Neuron (in vitro differentiated cells): ENCODE data around the gene PNPT1.
A peak's percentile ranks its signal among the peaks of the same experiment; 100 is the strongest.
"Not testable (repeated sequence)": the region's sequence is repeated elsewhere in the genome, so short reads cannot be mapped to it uniquely, and the experiment has no call there.

Experiments used
- H2AFZ ChIP-seq: one replicate; pipeline ENCODE4 v1.6.1; 2013; ENCODE audit warnings: low read depth, mild to moderate bottlenecking, inconsistent platforms, low read length, moderate library complexity
- H3K27me3 ChIP-seq: one replicate; pipeline ENCODE4 v1.6.1; 2013; ENCODE audit warnings: low read length; ENCODE audit not compliant: insufficient read depth
- H3K36me3 ChIP-seq: one replicate; pipeline ENCODE4 v1.6.1; 2013; ENCODE audit warnings: low read length; ENCODE audit not compliant: insufficient read depth
- H3K4me1 ChIP-seq: one replicate; pipeline ENCODE4 v1.6.1; 2013; ENCODE audit warnings: low read length; ENCODE audit not compliant: insufficient read depth
- H3K4me3 ChIP-seq: 2 replicates; pipeline ENCODE4 v1.5.1; 2013; ENCODE audit warnings: mild to moderate bottlenecking, low read length, moderate library complexity
- H3K9me3 ChIP-seq: one replicate; pipeline ENCODE4 v1.6.1; 2013; ENCODE audit warnings: low read length

The PNPT1 gene

DNA sequence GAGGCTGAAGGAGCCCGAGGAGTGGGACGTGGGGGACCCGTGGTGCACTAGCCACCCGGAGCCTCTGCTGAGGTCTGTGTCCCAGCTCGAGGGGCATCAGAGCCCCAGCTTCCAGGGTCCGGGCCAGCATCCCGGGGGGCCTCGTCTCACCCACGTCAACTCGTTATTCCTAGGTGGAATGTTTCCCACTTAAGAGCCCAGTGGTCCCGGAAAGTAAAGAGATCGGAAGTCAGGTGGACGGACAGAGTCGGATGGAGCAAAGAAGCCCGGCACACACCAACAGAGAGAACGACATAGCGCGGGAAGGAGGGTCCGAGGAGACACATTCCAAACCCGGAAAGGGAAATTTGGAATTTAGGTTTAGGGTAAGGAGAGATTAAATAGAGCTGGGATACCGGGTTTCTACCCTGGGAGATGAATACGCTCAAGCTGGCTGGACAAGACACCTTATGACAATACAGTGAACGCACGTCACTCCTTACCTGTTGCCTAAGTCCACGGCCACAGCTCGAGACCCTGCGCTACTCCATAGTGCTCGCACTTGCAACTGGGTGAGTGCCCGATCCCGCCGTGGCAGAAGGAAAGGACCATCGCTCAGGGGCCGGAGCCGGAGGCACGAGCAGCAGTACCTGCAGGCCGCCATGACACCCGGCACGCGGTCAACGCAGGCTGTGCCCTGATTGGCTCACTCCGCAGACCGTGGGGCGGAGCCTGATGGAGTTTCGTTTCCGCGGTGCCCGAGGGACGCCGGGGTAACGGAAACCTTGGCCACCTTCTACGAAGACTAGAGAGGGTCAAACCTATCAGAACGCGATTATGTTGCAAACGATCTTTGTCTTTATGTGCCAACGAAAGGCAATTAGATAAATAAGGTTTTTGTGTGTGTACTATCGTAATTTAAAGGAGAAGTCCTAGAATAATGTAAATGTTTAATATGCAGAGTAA lies at the start of gene PNPT1:
Gene PNPT1 (minus strand): TSS at position 664 of the 945 bp plus-strand sequence. CDS start 21 bp downstream, at position 643.
- H3K4me1 ChIP-seq: peaks cover 11% of the 10 kb centered on the region
- no peaks in the 10 kb centered on the region for H3K9me3 ChIP-seq
- no peaks in the 10 kb centered on the region for H3K27me3 ChIP-seq
- peak within 1 kb of the TSS; percentile 91 for H2AFZ ChIP-seq
- H3K4me3 ChIP-seq: peak within 1 kb of the TSS; percentile 66
- H3K36me3 ChIP-seq: peaks cover 6% of the 10 kb centered on the region

- H3K4me3 ChIP-seq: no peak overlapping the region
- H3K27me3 ChIP-seq: no peaks in the 10 kb centered on the region
- H3K4me1 ChIP-seq: no peaks in the 10 kb centered on the region
- no peaks in the 10 kb centered on the region for H3K9me3 ChIP-seq
- no peaks in the 10 kb centered on the region for H3K36me3 ChIP-seq
- H2AFZ ChIP-seq: no peak overlapping the region
Observed at GRCh38 chr2:55742996-55743395, 49.4 kb upstream of the PNPT1 start.

- H2AFZ ChIP-seq, H3K27me3 ChIP-seq, H3K36me3 ChIP-seq, H3K4me1 ChIP-seq, H3K9me3 ChIP-seq, H3K4me3 ChIP-seq: not testable (repeated sequence)
Observed at GRCh38 chr2:55736019-55736536, 42.4 kb upstream of the PNPT1 start.

- H3K27me3 ChIP-seq: no peaks in the 10 kb centered on the region
- no peaks in the 10 kb centered on the region for H3K36me3 ChIP-seq
- H3K9me3 ChIP-seq: no peaks in the 10 kb centered on the region
- no peaks in the 10 kb centered on the region for H3K4me1 ChIP-seq
- no peak overlapping the region for H2AFZ ChIP-seq
- no peak overlapping the region for H3K4me3 ChIP-seq
Observed at GRCh38 chr2:55734726-55735125, 41.1 kb upstream of the PNPT1 start.

- no peaks in the 10 kb centered on the region for H3K27me3 ChIP-seq
- no peaks in the 10 kb centered on the region for H3K4me1 ChIP-seq
- no peak overlapping the region for H2AFZ ChIP-seq
- no peaks in the 10 kb centered on the region for H3K36me3 ChIP-seq
- no peak overlapping the region for H3K4me3 ChIP-seq
- H3K9me3 ChIP-seq: no peaks in the 10 kb centered on the region
Observed at GRCh38 chr2:55733335-55733734, 39.7 kb upstream of the PNPT1 start.

DNA sequence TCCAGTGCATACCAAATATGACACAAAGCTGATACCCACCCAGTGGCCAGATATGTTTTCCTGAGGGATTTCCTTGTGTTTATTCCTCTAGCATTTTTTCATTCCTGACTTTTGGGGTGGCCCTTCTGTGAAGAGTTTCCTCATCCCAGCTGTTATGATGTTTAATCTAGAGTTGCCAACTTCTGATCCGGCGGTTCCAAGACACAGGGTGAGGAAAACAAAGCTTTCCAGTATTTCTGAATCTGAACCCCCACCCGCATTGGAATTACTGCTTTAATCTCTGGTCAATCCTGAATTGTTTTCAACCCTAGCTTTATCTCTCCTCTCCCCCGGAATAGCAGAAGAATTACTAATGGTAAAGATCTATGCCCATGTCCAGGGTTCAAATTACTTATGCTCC lies 39.2 kb upstream of the PNPT1 start:
- H3K9me3 ChIP-seq: no peaks in the 10 kb centered on the region
- no peaks in the 10 kb centered on the region for H3K4me1 ChIP-seq
- H3K27me3 ChIP-seq: no peaks in the 10 kb centered on the region
- no peak overlapping the region for H3K4me3 ChIP-seq
- no peaks in the 10 kb centered on the region for H3K36me3 ChIP-seq
- H2AFZ ChIP-seq: no peak overlapping the region

- Histone ChIP-seq H3K4me3 (no peak overlapping the region), H3K4me1 (no peaks in the 10 kb centered on the region), H3K36me3 (no peaks in the 10 kb centered on the region), H2AFZ (no peak overlapping the region), H3K9me3 (no peaks in the 10 kb centered on the region), H3K27me3 (no peaks in the 10 kb centered on the region)
Observed at GRCh38 chr2:55729136-55729685, 35.6 kb upstream of the PNPT1 start.

DNA sequence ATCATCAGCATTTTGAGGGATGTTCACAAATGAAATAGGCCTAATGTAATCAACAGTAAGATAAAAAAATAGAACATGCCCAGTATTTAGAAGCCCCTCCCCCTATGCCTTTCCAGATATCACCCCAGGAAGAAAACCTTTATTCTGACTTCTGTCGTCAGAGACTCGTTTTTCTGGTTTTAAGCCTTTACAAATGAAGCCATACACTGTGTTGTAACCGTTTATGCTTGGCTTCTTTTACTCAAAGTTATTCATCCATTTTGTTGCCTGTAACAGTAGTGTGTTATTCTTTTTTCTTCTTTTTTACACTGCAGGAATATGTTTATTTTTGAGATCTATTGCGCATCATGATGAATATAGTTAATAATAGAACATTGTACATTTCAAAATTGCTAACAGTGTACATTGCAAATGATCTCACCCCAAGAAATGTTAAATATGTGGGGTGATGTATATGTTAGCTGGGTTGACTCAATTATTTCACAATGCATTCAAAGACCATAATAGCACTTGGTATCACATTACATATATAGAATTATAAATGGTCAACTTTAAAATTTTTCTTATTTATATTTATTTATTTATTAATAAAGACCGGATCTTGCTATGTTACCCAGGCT lies 28.1 kb upstream of the PNPT1 start:
- peaks cover 23% of the 10 kb centered on the region for H3K27me3 ChIP-seq
- no peaks in the 10 kb centered on the region for H3K36me3 ChIP-seq
- H3K4me1 ChIP-seq: no peaks in the 10 kb centered on the region
- no peak overlapping the region for H3K4me3 ChIP-seq
- H3K9me3 ChIP-seq: no peaks in the 10 kb centered on the region
- no peak overlapping the region for H2AFZ ChIP-seq

- Histone ChIP-seq H2AFZ (no peak overlapping the region), H3K27me3 (peaks cover 27% of the 10 kb centered on the region), H3K4me1 (no peaks in the 10 kb centered on the region), H3K4me3 (no peak overlapping the region), H3K36me3 (no peaks in the 10 kb centered on the region), H3K9me3 (no peaks in the 10 kb centered on the region)
Observed at GRCh38 chr2:55720417-55720816, 26.8 kb upstream of the PNPT1 start.

GRCh38 chr2:55719852-55720251 lies 26.2 kb upstream of the PNPT1 start:
- Histone ChIP-seq H3K4me1 (no peaks in the 10 kb centered on the region), H3K27me3 (peaks cover 27% of the 10 kb centered on the region), H3K36me3 (no peaks in the 10 kb centered on the region), H3K9me3 (no peaks in the 10 kb centered on the region), H3K4me3 (no peak overlapping the region), H2AFZ (no peak overlapping the region)

DNA sequence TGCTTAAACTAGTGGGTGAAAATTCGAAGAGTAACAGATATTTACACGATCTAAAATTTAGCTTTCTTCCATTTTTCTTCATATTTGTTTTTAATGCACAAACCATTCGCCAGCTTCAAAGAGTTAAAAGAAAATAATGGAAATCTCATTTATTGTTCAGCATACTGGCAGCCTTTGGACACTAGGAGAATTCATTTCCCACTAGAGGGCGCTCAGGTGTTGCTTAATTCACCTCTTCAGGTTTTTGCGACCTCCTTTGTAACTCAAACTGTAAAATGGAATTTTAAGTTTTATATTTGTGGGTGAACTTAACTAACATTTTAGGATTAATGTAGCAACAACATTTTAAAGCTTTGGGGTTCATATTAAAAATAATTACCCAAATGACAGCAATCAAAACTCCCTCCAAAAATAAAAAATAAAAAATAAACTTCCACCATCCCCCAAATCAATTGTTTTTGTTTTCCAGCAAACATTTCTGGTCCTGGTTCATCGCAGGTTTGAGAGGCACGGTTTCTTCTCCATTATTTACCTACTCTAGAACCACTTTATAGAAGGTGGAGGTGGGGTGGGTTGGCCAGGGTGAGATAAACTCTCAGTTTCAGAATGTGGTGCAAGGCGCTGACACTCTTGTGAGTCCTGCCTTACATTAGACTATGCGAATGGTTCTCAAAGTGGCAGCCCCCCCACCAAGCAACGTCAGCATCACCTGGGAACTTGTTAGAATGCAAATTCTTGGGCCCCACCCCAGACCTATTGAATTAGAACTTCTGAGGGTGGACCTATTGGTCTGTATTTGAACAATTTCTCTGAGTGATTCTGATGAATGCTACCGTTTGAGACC lies 24.7 kb upstream of the PNPT1 start:
- Histone ChIP-seq H2AFZ (no peak overlapping the region), H3K4me1 (no peaks in the 10 kb centered on the region), H3K36me3 (no peaks in the 10 kb centered on the region), H3K27me3 (peaks cover 27% of the 10 kb centered on the region), H3K9me3 (no peaks in the 10 kb centered on the region), H3K4me3 (no peak overlapping the region)

DNA sequence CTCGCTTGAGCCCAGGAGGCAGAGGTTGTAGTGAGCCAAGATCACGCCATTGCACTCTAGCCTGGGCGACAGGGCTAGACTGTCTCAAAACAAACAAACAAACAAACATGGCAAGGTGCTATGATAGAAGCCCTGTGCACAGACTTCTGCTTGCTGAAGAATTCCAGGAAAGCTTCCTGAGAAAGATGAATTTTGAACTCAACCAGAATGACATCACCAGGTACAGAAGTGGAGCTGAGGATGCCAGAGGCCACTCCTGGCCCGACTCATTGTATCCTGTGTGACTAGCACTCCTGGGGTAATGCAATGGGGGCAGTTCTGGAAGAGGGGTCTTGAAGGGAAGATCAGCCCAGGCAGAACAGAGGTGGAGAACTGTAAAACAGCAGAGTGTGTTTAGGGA lies 22.0 kb upstream of the PNPT1 start:
- Histone ChIP-seq H3K27me3 (peaks cover 27% of the 10 kb centered on the region), H3K9me3 (no peaks in the 10 kb centered on the region), H2AFZ (no peak overlapping the region), H3K36me3 (no peaks in the 10 kb centered on the region), H3K4me3 (no peak overlapping the region), H3K4me1 (no peaks in the 10 kb centered on the region)
